H1 (cell line): Measurements from ENCODE around the gene PPIF. TPM values are rescaled to one million over a fixed set of nuclear protein-coding genes. Genes with fewer than 3 reads are reported as not detected.

ENCODE experiments used
- TBP ChIP-seq: IDR thresholded peaks from 2 replicates; pipeline ENCODE4 v1.6.1; 2011; ENCODE audit warnings: low read depth, low read length, improper control_type of control experiment
- YY1 ChIP-seq: IDR thresholded peaks from 2 replicates; pipeline ENCODE4 v1.6.1; 2011; ENCODE audit warnings: low read depth, mild to moderate bottlenecking, low read length
- polyA plus RNA-seq, 7 experiments: library from polyadenylated mRNA; depleted of rRNA in 3 of 7; stranded (reverse) in 5 of 7; unstranded in 2 of 7; fragments of >200 nt in 5 of 7; fragments of 200-250 nt in 2 of 7; gene quantifications; 1 replicate in 5 of 7; 2 replicates in 1 of 7; 4 replicates in 1 of 7; pipeline versions ENCODE4 v1.2.1 to v1.2.3, GENCODE V29; 2011 to 2013; ENCODE audit warnings: missing spikeins in 2 of 7, mixed read lengths in 2 of 7
- total RNA-seq: library from RNA; stranded (reverse); fragmentation: NEBNext Ultra II Directional; extraction: Animal tissue kit (Norgen Biotek cat#: 25700); gene quantifications from 2 replicates; pipeline ENCODE4 v1.2.1, GENCODE V29; 2021

Gene PPIF
- total and polyA plus RNA-seq, 2 of the 8 experiments (the other 6 are each of a cell fraction or from before 2014, with no cell fraction given): 70.2 to 77.6 TPM

GRCh38 chr10:79313911-79314439, 33.3 kb upstream of the PPIF start (continued):
- no peak for TF ChIP-seq TBP
- no peak for TF ChIP-seq YY1
- TF ChIP-seq, all 59 proteins: peak for 0
